Neural cell (in vitro differentiated cells): ENCODE results near the gene LGALS3. TPM values are rescaled to one million over a fixed set of nuclear protein-coding genes. Genes with fewer than 3 reads are reported as not detected.

ENCODE experiments used
- H2AFZ ChIP-seq: fragments of 200-600, 300-800 bp; sonication (generic), shearing (Covaris generic); 2 replicates; pipeline ENCODE4 v1.6.0; 2014; ENCODE audit warnings: low read depth, mild to moderate bottlenecking, antibody characterized with exemption, low read length, moderate library complexity
- H3F3A ChIP-seq: fragments of 200-600 bp; shearing (Covaris generic); 2 replicates; pipeline ENCODE4 v1.6.1; 2016; ENCODE audit warnings: mild to moderate bottlenecking, moderate library complexity, mixed read lengths, antibody characterized with exemption, low read length; ENCODE audit not compliant: insufficient read depth, poor library complexity, severe bottlenecking
- H3K27ac ChIP-seq: fragments of 200-600, 300-800 bp; sonication (generic), shearing (Covaris generic); 2 replicates; pipeline ENCODE4 v1.5.1; 2014; ENCODE audit warnings: mild to moderate bottlenecking, low read length, moderate library complexity
- H3K27me3 ChIP-seq: fragments of 300-800, 200-600 bp; sonication (generic), shearing (Covaris generic); 2 replicates; pipeline ENCODE4 v1.6.0; 2014; ENCODE audit warnings: mild to moderate bottlenecking, low read depth, low read length, moderate library complexity; ENCODE audit not compliant: insufficient read depth
- H3K36me3 ChIP-seq: fragments of 300-800, 200-600 bp; sonication (generic), shearing (Covaris generic); 2 replicates; pipeline ENCODE4 v1.5.1; 2014; ENCODE audit warnings: mild to moderate bottlenecking, antibody characterized with exemption, low read length, moderate library complexity; ENCODE audit not compliant: insufficient read depth
- H3K4me2 ChIP-seq: fragments of 300-800, 200-600 bp; sonication (generic), shearing (Covaris generic); 2 replicates; pipeline ENCODE4 v1.6.0; 2014; ENCODE audit warnings: mild to moderate bottlenecking, low read length
- H3K4me3 ChIP-seq: fragments of 300-800, 200-600 bp; sonication (generic), shearing (Covaris generic); 2 replicates; pipeline ENCODE4 v1.5.1; 2014; ENCODE audit warnings: mild to moderate bottlenecking, low read length, moderate library complexity
- H3K79me2 ChIP-seq: fragments of 200-600 bp; shearing (Covaris generic); replicated peaks from 2 replicates; pipeline ENCODE4 v1.6.0; 2014; ENCODE audit warnings: mild to moderate bottlenecking, low read length, moderate library complexity; ENCODE audit not compliant: insufficient read depth
- H3K9ac ChIP-seq: fragments of 300-800, 200-600 bp; sonication (generic), shearing (Covaris generic); 2 replicates; pipeline ENCODE4 v1.6.1; 2016; ENCODE audit warnings: mild to moderate bottlenecking, low read length, mixed read lengths
- H3K9me2 ChIP-seq: fragments of 200-600 bp; shearing (Covaris generic); 2 replicates; pipeline ENCODE4 v1.6.1; 2016; ENCODE audit warnings: mild to moderate bottlenecking, low read length, mixed read lengths; ENCODE audit not compliant: insufficient read depth
- H3K9me3 ChIP-seq: fragments of 200-600, 300-800 bp; sonication (generic), shearing (Covaris generic); 2 replicates; pipeline ENCODE4 v1.6.1; 2016; ENCODE audit warnings: mild to moderate bottlenecking, mixed run types, low read length, moderate library complexity, mixed read lengths
- H4K20me1 ChIP-seq: fragments of 200-600 bp; shearing (Covaris generic); 2 replicates; pipeline ENCODE4 v1.6.1; 2016; ENCODE audit warnings: mild to moderate bottlenecking, mixed run types; ENCODE audit not compliant: insufficient read depth
- CTCF ChIP-seq: fragments of 450-650 bp; IDR thresholded peaks from 2 replicates; pipeline ENCODE4 v1.5.1; 2014; ENCODE audit warnings: antibody characterized with exemption, mild to moderate bottlenecking, moderate library complexity; ENCODE audit not compliant: poor library complexity, severe bottlenecking
- EP300 ChIP-seq: fragments of 450-650 bp; conservative IDR thresholded peaks from 2 replicates; pipeline ENCODE4 v1.6.1; 2014; ENCODE audit warnings: antibody characterized with exemption, mild to moderate bottlenecking, moderate library complexity; ENCODE audit not compliant: poor library complexity, severe bottlenecking
- EZH2 ChIP-seq: fragments of 200-600, 300-800 bp; shearing (Covaris generic), sonication (generic); IDR thresholded peaks from 2 replicates; pipeline ENCODE4 v1.6.1; 2014; ENCODE audit warnings: antibody characterized with exemption, low read length, borderline replicate concordance, mild to moderate bottlenecking; ENCODE audit not compliant: insufficient read depth, poor library complexity, severe bottlenecking
- MXI1 ChIP-seq: fragments of 450-650 bp; conservative IDR thresholded peaks from 2 replicates; pipeline ENCODE4 v1.6.1; 2014; ENCODE audit warnings: antibody characterized with exemption, mild to moderate bottlenecking; ENCODE audit not compliant: poor library complexity, severe bottlenecking
- POLR2AphosphoS5 ChIP-seq: IDR thresholded peaks from 2 replicates; pipeline ENCODE4 v1.6.1; 2012
- RAD21 ChIP-seq: fragments of 450-650 bp; conservative IDR thresholded peaks from 2 replicates; pipeline ENCODE4 v1.6.1; 2014; ENCODE audit warnings: antibody characterized with exemption, mild to moderate bottlenecking, moderate library complexity
- REST ChIP-seq: IDR thresholded peaks from 2 replicates; pipeline ENCODE4 v1.6.1; 2012; ENCODE audit warnings: borderline replicate concordance
- SMC3 ChIP-seq: fragments of 450-650 bp; conservative IDR thresholded peaks from 2 replicates; pipeline ENCODE4 v1.6.1; 2014; ENCODE audit warnings: antibody characterized with exemption, mild to moderate bottlenecking, moderate library complexity; ENCODE audit not compliant: poor library complexity
- TAF1 ChIP-seq: IDR thresholded peaks from 2 replicates; pipeline ENCODE4 v1.6.1; 2012; ENCODE audit warnings: low read depth
- polyA plus RNA-seq: library from polyadenylated mRNA; depleted of rRNA; stranded (reverse); fragments of >200 nt; gene quantifications from 2 replicates; pipeline ENCODE4 v1.2.3, GENCODE V29; 2014

Gene LGALS3
- polyA plus RNA-seq, 1 donor from 2014 or later: 0.12 TPM

- no peaks in the 10 kb centered on the region for H3K9me3 ChIP-seq
- no peak for TF ChIP-seq CTCF
- no peak for TF ChIP-seq TAF1
- no peak for TF ChIP-seq EP300
- TF ChIP-seq MXI1: no peak
- no peak for TF ChIP-seq POLR2AphosphoS5
- no peak for TF ChIP-seq RAD21
- no peak for TF ChIP-seq REST
- TF ChIP-seq SMC3: no peak
- no peak for TF ChIP-seq EZH2
- H3K9ac ChIP-seq: no peak overlapping the region
- H3K4me2 ChIP-seq: no peak overlapping the region
- H3K36me3 ChIP-seq: no peaks in the 10 kb centered on the region
- no peak overlapping the region for H2AFZ ChIP-seq
- H3F3A ChIP-seq: no peaks in the 10 kb centered on the region
- no peak overlapping the region for H3K27ac ChIP-seq
- no peaks in the 10 kb centered on the region for H3K27me3 ChIP-seq
- H3K4me3 ChIP-seq: no peak overlapping the region
- no peaks in the 10 kb centered on the region for H3K9me2 ChIP-seq
- H3K79me2 ChIP-seq: peaks cover 14% of the 10 kb centered on the region
- no peaks in the 10 kb centered on the region for H4K20me1 ChIP-seq
These were observed 65.8 kb downstream of the LGALS3 start for GRCh38 chr14:55194656-55195355.

Other genes with a start within 250 kb of the LGALS3 start
- gene GCH1, start 226.4 kb upstream of the LGALS3 start, polyA plus RNA-seq: 4.9 and 5.0 TPM in 2 replicates
- gene WDHD1, start 102.2 kb upstream of the LGALS3 start, polyA plus RNA-seq: 8.0 and 8.1 TPM in 2 replicates
- gene SOCS4, start 102.0 kb upstream of the LGALS3 start, polyA plus RNA-seq: 25.2 and 27.3 TPM in 2 replicates
- gene MAPK1IP1L, start 77.6 kb upstream of the LGALS3 start, polyA plus RNA-seq: 35.4 and 37.6 TPM in 2 replicates
- gene DLGAP5, start 62.3 kb downstream of the LGALS3 start, polyA plus RNA-seq: 1.9 and 2.0 TPM in 2 replicates
- gene FBXO34, start 142.2 kb downstream of the LGALS3 start, polyA plus RNA-seq: 29.9 and 34.2 TPM in 2 replicates